HG02763 (cell line): ENCODE data around the gene SEL1L.
"Not testable (repeated sequence)": the region's sequence is repeated elsewhere in the genome, so short reads cannot be mapped to it uniquely, and the experiment has no call there.

Experiments
- ATAC-seq: cut with Tn5 transposase; IDR thresholded peaks from one replicate; pipeline ENCODE4 v1.9.1; 2021; ENCODE audit warnings: mild to moderate bottlenecking, moderate library complexity; ENCODE audit not compliant: unreplicated experiment

Gene SEL1L

DNA sequence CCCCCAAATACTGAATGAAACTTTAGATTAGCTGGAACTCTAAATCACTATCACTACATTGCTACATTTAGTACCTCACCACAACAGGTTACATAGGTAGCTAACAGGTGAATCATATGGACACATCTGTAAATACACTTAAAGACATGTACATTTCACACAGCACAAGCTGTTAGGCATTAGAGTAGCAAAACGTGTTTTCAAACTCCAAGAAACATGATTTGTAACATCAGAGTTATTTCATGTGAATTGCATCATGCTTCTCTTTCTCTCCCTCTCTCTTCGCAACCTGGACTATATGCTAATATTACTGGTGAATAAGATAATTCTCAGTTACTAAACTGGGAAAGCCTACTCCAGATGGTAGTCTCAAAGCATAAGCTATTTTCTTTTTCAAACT lies 4.3 kb downstream of the SEL1L start:
- ATAC-seq = no peak

DNA sequence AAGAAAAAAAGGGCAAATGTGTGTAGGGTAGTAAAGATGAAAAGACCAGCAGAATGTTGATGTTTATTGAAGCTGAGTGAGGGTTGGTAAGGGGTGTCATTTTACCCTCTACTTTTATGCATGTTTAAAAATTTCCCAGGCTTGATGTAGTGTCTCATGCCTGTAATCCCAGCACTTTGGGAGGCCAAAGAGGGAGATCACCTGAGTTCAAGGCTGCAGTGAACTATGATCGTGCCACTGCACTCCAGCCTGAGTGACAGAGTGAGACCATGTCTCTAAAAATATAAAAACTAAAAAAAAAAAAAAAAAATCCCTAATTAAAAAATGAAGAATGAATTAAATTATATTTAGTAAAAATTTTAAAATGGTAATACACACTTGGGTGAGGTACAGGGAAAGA lies 8.5 kb downstream of the SEL1L start:
- no peak for ATAC-seq

DNA sequence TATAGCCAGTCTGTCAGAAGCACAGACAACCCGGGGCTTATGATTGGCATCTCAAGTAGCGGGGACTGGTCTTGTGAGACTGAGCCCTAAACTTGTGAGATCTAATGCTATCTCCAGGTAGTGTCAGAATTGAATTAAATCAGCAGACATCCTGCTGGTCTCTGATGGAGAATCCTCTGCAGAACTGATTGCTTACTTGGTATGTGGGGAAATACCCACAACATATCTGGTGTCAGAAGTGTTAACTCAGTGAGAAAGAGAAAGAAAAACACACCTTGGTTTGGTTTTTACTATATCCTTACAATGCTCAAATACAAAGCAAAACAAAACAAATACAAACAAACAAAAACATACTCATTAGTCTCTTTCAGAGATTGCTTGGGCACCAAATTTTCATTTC lies 10.0 kb downstream of the SEL1L start:
- peak; percentile 70 for ATAC-seq

DNA sequence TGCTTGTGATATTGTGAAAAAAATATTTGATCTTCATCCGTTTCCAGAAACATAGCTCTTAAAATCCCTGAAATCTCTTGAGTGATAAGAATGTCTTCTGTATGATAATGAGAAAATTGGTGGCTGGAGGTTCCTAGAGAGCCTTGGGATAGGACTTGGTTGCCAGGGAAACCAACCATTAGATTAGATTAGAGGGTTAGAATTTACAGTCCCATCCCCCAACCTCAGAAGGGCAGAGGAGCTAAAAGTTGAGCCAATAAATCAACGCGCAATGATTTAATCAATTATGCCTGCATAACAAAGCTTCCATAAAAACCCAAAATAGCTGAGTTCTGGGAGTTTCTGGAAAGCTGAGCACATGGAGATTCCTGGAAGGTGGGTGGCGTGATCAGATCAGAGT lies 10.6 kb downstream of the SEL1L start:
- no peak for ATAC-seq

DNA sequence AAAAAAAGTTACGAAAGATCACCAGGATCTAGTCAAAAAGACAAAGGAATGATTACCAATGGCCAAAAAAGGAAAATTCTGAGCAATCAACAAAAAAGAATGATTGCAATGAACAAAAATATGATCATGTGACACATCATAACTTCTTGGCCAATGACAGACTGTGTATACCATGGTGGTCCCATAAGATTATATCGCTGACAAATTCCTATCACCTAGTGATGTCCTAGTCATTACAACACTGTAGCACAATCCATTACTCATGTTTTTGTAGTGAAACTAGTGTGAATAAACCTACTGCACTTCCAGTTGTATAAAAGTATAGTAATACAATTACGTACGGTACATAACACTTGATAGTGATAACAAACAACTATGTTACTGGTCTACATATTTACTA lies 12.3 kb downstream of the SEL1L start:
- no peak for ATAC-seq

- ATAC-seq = peak; percentile 70
Measured at GRCh38 chr14:81519200-81520011, 14.2 kb downstream of the SEL1L start.

DNA sequence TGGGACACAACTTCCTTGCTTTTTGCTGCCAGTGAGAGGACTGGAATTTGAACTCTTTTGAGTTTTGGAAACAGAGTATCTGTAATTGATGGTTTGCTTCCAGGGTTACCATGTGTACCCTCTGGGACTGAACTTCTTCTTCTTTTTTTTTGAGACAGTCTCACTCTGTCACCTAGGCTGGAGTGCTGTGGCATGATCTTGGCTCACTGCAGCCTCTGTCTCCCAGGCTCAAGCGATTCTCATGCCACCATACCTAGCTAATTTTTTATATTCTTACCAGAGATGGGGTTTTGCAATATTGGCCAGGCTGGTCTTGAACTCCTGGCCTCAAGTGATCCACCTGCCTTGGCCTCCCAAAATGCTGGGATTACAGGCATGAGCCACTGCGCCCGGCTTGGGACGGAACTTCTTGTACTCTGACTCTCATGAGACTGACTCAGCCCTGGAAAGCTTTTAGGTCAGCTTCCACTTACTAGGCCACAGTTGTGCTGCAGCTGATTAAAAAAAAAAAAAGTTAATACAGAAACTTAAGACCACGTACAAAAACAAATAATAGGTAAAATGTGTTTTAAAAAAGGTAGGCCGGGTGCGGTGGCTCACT lies 15.8 kb downstream of the SEL1L start:
- ATAC-seq = no peak

- no peak for ATAC-seq
Measured at GRCh38 chr14:81516986-81517797, 16.5 kb downstream of the SEL1L start.

GRCh38 chr14:81515927-81516326 lies 17.7 kb downstream of the SEL1L start:
- not testable (repeated sequence) for ATAC-seq

GRCh38 chr14:81512826-81513225 lies 20.8 kb downstream of the SEL1L start:
- ATAC-seq = not testable (repeated sequence)

DNA sequence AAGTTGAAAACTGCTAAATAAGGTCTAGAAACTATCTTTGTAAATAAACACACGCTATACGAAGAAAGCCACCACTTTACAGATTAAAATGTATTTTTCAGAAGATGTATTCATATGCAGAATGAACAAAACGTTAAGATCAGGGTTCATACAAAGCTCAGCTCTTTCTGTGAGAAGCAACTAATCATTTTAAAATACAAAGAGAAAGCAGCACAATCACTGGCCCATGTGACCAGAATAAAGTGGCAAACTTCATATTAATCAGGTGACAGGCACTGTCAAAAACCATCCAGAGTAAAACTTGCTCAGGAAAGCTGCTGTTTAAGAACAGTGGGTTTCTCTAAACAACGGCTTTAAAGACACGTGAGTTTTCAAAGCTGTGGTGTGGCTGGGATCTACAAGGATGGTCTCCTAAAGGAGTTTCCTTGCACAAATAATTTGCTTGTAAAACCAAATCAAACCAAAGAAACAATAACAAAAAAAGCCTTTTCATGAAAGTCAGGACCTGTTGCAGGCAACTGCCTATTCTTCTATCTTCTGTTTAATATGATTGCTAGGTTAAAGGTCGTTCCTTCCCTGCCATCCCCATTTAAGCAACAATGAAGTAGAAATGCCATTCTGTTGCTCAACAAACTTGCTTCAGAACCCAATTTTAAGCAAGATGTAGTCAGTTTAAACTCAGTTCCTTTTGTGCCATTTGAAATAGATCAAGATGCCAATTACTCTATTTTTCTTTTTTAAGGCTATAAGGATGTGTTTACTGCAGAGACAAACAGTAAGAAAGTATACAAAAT lies 22.3 kb downstream of the SEL1L start:
- no peak for ATAC-seq

DNA sequence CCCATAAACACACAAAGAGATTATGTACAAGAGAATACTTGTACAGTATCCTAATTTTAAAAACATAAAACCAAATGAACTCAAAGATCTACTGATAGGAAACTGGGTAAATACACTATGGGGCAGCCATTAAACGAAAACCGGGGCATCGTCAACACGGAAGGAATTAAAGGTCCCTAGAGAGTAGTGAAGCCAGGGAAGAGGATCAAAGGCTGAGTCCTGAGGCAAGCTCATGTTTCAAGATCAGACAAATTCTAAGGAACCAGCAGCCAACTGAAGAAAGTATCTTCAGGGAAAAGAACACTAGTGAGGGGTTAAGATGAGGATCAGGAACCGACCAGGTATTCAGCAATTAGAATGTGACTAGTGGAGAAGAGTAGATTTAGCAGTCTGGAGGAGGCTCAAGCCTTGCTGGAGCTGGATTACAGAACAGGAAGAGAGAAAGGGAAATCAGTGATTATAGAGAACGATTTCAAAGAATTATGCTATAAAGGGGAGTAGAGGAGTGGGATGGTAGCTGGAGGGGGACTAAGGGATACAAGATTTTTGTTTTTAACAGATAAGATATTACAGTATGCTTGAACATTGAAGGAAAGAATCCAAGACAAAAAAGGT lies 23.7 kb downstream of the SEL1L start:
- no peak for ATAC-seq

GRCh38 chr14:81509321-81509720 lies 24.3 kb downstream of the SEL1L start:
- ATAC-seq = no peak

GRCh38 chr14:81506487-81506886 lies 27.2 kb downstream of the SEL1L start:
- no peak for ATAC-seq

DNA sequence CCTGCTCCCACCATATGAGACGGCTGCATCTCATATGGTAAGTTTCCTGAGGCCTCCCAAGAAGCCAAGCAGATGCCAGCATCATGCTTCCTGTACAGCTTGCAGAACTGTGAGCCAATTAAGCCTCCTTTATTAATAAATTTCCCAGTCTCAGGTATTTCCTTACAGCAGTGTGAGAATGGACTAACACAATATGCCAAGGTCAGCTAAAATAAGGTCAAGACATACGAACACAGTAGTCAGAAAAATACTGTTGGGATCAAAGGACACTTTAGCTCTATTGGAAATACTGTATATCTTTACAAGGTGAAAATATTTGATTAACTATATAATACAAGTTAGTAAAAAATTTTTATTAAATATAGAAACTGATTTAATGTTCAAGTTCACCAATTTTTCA lies 28.8 kb downstream of the SEL1L start:
- ATAC-seq = no peak

DNA sequence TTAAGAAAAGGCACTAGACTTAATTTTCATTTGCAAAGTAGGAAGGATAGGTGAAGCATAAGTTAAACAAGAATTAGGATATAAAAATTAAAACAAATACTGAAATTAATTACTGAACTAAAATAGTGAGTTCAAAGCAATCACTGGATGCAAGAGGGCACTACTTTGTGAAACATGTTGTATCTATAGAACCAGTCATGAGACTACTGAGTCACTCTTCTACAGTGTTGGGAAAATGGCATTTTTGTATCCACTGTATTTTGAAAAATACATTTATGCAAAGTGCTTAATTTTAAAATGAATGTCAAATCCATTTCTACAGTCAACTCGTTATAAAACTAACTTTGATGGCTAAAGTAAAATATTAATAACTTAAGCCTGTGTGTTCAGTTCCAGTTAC lies 47.9 kb downstream of the SEL1L start:
- no peak for ATAC-seq

DNA sequence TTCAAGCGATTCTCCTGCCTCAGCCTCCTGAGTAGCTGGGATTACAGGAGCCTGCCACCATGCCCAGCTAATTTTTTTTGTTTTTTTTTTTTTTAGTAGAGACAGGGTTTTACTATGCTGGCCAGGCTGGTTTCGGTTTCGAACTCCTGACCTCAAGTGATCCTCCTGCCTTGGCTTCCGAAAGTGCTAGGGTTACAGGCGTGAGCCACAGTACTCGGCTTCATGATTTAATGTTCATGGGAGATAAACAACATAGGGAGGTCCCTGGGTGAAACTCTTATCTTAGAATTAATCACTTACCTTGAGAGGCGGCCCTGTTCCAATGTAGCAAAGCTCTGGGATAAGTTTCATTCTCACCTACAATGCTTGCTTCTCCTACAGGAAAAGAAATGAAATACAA lies 48.3 kb downstream of the SEL1L start:
- ATAC-seq = peak; percentile 88

DNA sequence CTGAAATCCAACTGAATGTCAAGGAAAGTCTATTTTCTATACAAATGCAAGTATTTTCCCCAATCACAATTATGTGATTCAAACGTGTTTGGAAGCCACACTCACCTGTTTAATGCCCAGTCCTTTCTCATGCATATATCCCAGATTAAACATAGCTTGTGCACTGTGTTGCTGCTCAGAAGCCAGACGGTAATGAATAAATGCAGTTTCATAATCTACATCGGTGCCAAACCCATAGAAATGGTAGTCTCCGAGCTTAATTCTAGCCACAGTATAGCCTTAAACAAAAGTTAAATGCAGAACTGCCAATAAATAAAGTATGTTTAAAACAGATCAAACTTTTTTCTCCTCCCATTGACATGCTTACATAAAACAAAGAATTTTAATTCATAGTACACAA lies 49.5 kb downstream of the SEL1L start:
- no peak for ATAC-seq

GRCh38 chr14:81480741-81481140 lies 52.9 kb downstream of the SEL1L start:
- ATAC-seq = no peak

- no peak for ATAC-seq
Measured at GRCh38 chr14:81478446-81478845, 55.2 kb downstream of the SEL1L start.

- no peak for ATAC-seq
Measured at GRCh38 chr14:81476816-81477215, 56.8 kb downstream of the SEL1L start.
